OCI-LY3 (cell line): Measurements from ENCODE around the gene PRKCD.

Experiments used
- H2AFZ ChIP-seq: fragments of 200-600, 300-600 bp; shearing (Covaris generic); 2 replicates; pipeline ENCODE4 v1.6.0; 2014; ENCODE audit warnings: antibody characterized with exemption, low read depth, low read length
- H3K27ac ChIP-seq: fragments of 200-600, 300-600 bp; sonication (generic); 2 replicates; pipeline ENCODE4 v1.5.1; 2014; ENCODE audit warnings: mild to moderate bottlenecking, low read length, moderate library complexity, mixed read lengths
- H3K27me3 ChIP-seq: fragments of 200-600, 300-600 bp; sonication (generic); 2 replicates; pipeline ENCODE4 v1.6.1; 2014; ENCODE audit warnings: low read depth, low read length, mixed read lengths
- H3K36me3 ChIP-seq: fragments of 200-600, 300-600 bp; sonication (generic); replicated peaks from 2 replicates; pipeline ENCODE3; 2014; ENCODE audit warnings: low read depth, low read length, mixed read lengths
- H3K4me1 ChIP-seq: fragments of 300-600, 200-600 bp; sonication (generic); 2 replicates; pipeline ENCODE4 v1.6.1; 2014; ENCODE audit warnings: low read length, mixed read lengths
- H3K4me2 ChIP-seq: fragments of 200-600, 300-600 bp; sonication (generic); 2 replicates; pipeline ENCODE4 v1.6.1; 2014; ENCODE audit warnings: low read length, mixed read lengths
- H3K4me3 ChIP-seq: fragments of 300-600, 200-600 bp; sonication (generic); 2 replicates; pipeline ENCODE4 v1.5.1; 2014; ENCODE audit warnings: antibody characterized with exemption, mild to moderate bottlenecking, low read length, moderate library complexity
- H3K79me2 ChIP-seq: fragments of 300-600, 200-600 bp; shearing (Covaris generic); 2 replicates; pipeline ENCODE4 v1.6.1; 2014; ENCODE audit warnings: mild to moderate bottlenecking, low read length, mixed read lengths
- H3K9ac ChIP-seq: fragments of 300-600, 200-600 bp; shearing (Covaris generic); 2 replicates; pipeline ENCODE4 v1.6.0; 2014; ENCODE audit warnings: mild to moderate bottlenecking, low read length, moderate library complexity
- H3K9me3 ChIP-seq: fragments of 200-600, 300-600 bp; shearing (Covaris generic); 2 replicates; pipeline ENCODE4 v1.6.1; 2014; ENCODE audit warnings: low read length, mixed read lengths; ENCODE audit not compliant: insufficient read depth
- H4K20me1 ChIP-seq: fragments of 200-600, 300-600 bp; sonication (generic); 2 replicates; pipeline ENCODE4 v1.6.1; 2016; ENCODE audit warnings: low read length, mixed read lengths; ENCODE audit not compliant: insufficient read depth
- CTCF ChIP-seq: fragments of 200-600, 300-600 bp; sonication (generic); IDR thresholded peaks from 2 replicates; pipeline ENCODE4 v1.5.1; 2014; ENCODE audit warnings: antibody characterized with exemption, low read length, low read depth
- EZH2phosphoT487 ChIP-seq: fragments of 200-600 bp; shearing (Covaris generic); IDR thresholded peaks from 2 replicates; pipeline ENCODE4 v1.6.1; 2018; ENCODE audit warnings: antibody characterized with exemption, mixed run types, low read depth

The PRKCD gene

GRCh38 chr3:53224536-53224935 lies 63.5 kb downstream of the PRKCD start:
- no peaks in the 10 kb centered on the region for H3K9me3 ChIP-seq
- peaks cover 83% of the 10 kb centered on the region for H3K36me3 ChIP-seq
- H3K9ac ChIP-seq: no peak overlapping the region
- H2AFZ ChIP-seq: no peak overlapping the region
- H3K4me3 ChIP-seq: no peak overlapping the region
- H3K27ac ChIP-seq: no peak overlapping the region
- TF ChIP-seq EZH2phosphoT487 (no peak), CTCF (no peak)
- H3K4me1 ChIP-seq: no peaks in the 10 kb centered on the region
- no peak overlapping the region for H3K4me2 ChIP-seq
- H3K79me2 ChIP-seq: no peaks in the 10 kb centered on the region; the same call in 1 of the 2 replicates
- H3K27me3 ChIP-seq: no peaks in the 10 kb centered on the region
- H4K20me1 ChIP-seq: peaks cover 11% of the 10 kb centered on the region

- Histone ChIP-seq H4K20me1 (peaks cover 15% of the 10 kb centered on the region), H3K36me3 (peaks cover 90% of the 10 kb centered on the region), H3K27ac (no peak overlapping the region), H2AFZ (no peak overlapping the region), H3K79me2 (no peaks in the 10 kb centered on the region; the same call in 1 of the 2 replicates), H3K4me2 (no peak overlapping the region), H3K4me3 (no peak overlapping the region), H3K27me3 (no peaks in the 10 kb centered on the region), H3K4me1 (no peaks in the 10 kb centered on the region), H3K9ac (no peak overlapping the region), H3K9me3 (no peaks in the 10 kb centered on the region)
- no peak for TF ChIP-seq EZH2phosphoT487
- no peak for TF ChIP-seq CTCF
Measured at GRCh38 chr3:53225181-53225580, 64.2 kb downstream of the PRKCD start.

GRCh38 chr3:53225651-53226050 lies 64.6 kb downstream of the PRKCD start:
- H3K4me2 ChIP-seq: no peak overlapping the region
- H3K79me2 ChIP-seq: no peaks in the 10 kb centered on the region; the same call in 1 of the 2 replicates
- no peak overlapping the region for H3K27ac ChIP-seq
- TF ChIP-seq CTCF (no peak), EZH2phosphoT487 (no peak)
- H3K4me3 ChIP-seq: no peak overlapping the region
- peaks cover 93% of the 10 kb centered on the region for H3K36me3 ChIP-seq
- no peaks in the 10 kb centered on the region for H3K9me3 ChIP-seq
- no peak overlapping the region for H2AFZ ChIP-seq
- H3K27me3 ChIP-seq: no peaks in the 10 kb centered on the region
- H3K4me1 ChIP-seq: no peaks in the 10 kb centered on the region
- no peak overlapping the region for H3K9ac ChIP-seq
- H4K20me1 ChIP-seq: peaks cover 16% of the 10 kb centered on the region

- TF ChIP-seq CTCF: no peak
- TF ChIP-seq EZH2phosphoT487: no peak
- Histone ChIP-seq H3K79me2 (no peaks in the 10 kb centered on the region; the same call in 1 of the 2 replicates), H3K27ac (no peak overlapping the region), H4K20me1 (peaks cover 16% of the 10 kb centered on the region), H3K9me3 (no peaks in the 10 kb centered on the region), H2AFZ (no peak overlapping the region), H3K4me2 (no peak overlapping the region), H3K27me3 (no peaks in the 10 kb centered on the region), H3K9ac (no peak overlapping the region), H3K4me3 (no peak overlapping the region), H3K36me3 (peaks cover 97% of the 10 kb centered on the region), H3K4me1 (no peaks in the 10 kb centered on the region)
Measured at GRCh38 chr3:53226142-53226840, 65.3 kb downstream of the PRKCD start.
